HG02623 (cell line): Measurements from ENCODE around the gene KRT76.

Experiments
- ATAC-seq: cut with Tn5 transposase; IDR thresholded peaks from one replicate; pipeline ENCODE4 v1.9.1; 2021; ENCODE audit warnings: moderate library complexity; ENCODE audit not compliant: unreplicated experiment

The KRT76 gene

GRCh38 chr12:52741375-52742195, 35.6 kb downstream of the KRT76 start:
- no peak for ATAC-seq

- no peak for ATAC-seq
These were observed 36.6 kb downstream of the KRT76 start for GRCh38 chr12:52740584-52740983.

- no peak for ATAC-seq
These were observed 37.2 kb downstream of the KRT76 start for GRCh38 chr12:52739963-52740362.

GRCh38 chr12:52735816-52736632, 41.1 kb downstream of the KRT76 start:
- ATAC-seq: no peak

- no peak for ATAC-seq
These were observed 42.0 kb downstream of the KRT76 start for GRCh38 chr12:52735106-52735505.

- ATAC-seq: no peak
These were observed 46.4 kb downstream of the KRT76 start for GRCh38 chr12:52730793-52731192.

- ATAC-seq: no peak
These were observed 46.8 kb downstream of the KRT76 start for GRCh38 chr12:52730383-52730782.

- no peak for ATAC-seq
These were observed 48.0 kb downstream of the KRT76 start for GRCh38 chr12:52729147-52729546.

GRCh38 chr12:52728374-52728773, 48.8 kb downstream of the KRT76 start:
- no peak for ATAC-seq

- no peak for ATAC-seq
These were observed 50.1 kb downstream of the KRT76 start for GRCh38 chr12:52727037-52727436.

GRCh38 chr12:52726451-52726850, 50.7 kb downstream of the KRT76 start:
- no peak for ATAC-seq

GRCh38 chr12:52724384-52724783, 52.8 kb downstream of the KRT76 start:
- no peak for ATAC-seq

GRCh38 chr12:52722680-52723079, 54.5 kb downstream of the KRT76 start:
- no peak for ATAC-seq

GRCh38 chr12:52721838-52722470, 55.2 kb downstream of the KRT76 start:
- no peak for ATAC-seq

- ATAC-seq: no peak
These were observed 56.7 kb downstream of the KRT76 start for GRCh38 chr12:52720365-52720886.
